GM19240 (cell line): ENCODE measurements around the gene KRT35.
"Not testable (repeated sequence)": the region's sequence is repeated elsewhere in the genome, so short reads cannot be mapped to it uniquely, and the experiment has no call there.

Experiments
- DNase-seq: peaks from one replicate; pipeline ENCODE4 v3.0.0; 2011; ENCODE audit warnings: low spot score; ENCODE audit not compliant: insufficient read length

KRT35 gene

GRCh38 chr17:41462705-41463104 lies 18.2 kb downstream of the KRT35 start:
- no peak for DNase-seq

DNA sequence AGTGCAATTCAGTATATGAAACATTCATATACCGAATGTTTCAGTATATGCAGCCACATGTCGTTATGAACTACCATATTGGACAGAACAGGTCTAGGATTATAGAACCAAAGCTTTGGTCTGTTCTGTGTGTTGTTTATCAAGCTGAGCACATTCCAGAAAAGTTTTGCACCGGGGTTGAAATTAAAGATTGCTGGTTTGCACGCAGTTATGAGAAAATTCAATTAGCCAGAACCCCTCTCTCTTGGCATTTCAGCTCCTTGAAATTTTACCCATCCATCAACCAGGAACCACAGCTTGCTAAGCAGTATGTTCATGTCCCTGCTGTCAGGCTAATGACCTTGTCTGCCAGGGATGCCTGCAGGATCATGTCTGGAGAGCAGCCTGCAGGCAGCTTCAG lies 23.3 kb downstream of the KRT35 start:
- no peak for DNase-seq

GRCh38 chr17:41456204-41456603 lies 24.7 kb downstream of the KRT35 start:
- DNase-seq, result no peak

DNA sequence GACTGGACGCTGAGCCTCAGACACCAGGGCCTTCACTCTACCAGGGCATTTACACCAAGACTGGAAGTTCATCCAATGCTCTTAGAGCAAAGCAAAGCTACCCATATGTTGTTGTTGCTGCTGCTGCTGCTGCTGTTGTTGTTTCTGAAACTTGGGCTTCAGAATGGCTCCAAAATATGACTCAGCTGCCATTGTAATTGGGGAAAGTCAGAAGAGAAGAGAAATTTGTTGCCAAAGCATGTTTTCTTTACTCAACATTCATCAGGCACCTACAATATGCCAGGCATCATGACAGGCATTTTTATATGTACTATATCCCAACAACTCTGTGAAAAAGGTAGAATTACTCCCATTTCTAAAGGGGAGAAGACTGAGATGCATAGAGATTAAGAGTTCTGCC lies 25.7 kb downstream of the KRT35 start:
- DNase-seq, result no peak

GRCh38 chr17:41453066-41453465 lies 27.9 kb downstream of the KRT35 start:
- DNase-seq, result no peak

DNA sequence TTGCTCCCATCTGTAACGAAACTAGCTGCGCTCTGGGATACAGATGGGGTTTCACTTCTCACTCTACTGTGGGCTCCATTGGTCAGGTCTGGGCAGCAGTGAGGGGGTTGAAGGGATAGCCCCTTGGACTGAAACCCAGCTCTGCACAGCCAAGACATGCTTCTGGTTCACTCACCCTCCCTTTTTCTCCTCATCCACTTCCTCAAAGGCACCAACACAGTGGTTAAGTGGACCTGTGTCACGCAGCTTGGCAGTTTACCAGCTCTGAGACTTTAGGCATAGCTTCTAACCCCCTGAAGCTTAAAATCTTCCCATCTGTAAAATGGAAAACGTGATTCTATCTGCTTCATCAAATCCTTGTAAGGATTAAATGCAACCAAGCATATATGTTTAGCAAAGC lies 28.7 kb downstream of the KRT35 start:
- DNase-seq, result no peak

DNA sequence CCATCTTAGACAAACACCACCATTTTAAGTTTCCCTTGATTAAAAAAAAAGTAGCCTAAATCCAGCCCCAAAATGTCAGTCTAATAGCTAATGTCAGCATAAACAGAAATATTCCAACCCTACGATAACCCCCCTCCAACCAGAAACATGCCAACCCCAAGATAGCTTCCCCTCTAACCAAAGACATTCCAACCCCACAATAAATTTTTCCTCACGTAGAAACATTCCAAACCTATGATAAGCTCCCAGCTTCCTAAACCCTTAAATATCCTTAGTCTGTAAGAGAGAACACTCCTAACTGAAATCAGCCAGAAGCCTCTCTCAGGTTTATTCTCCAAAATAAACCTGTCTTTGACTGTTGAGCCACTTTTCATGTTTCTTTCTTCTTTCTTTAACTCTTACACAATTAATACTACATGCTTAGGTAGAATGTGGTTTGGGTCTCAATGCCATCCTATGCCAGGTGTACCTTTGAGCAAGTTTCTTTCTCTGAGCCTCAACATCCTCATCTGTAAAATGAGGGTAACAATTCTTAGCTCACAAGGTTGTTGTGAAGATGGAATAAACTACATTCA lies 29.7 kb downstream of the KRT35 start:
- no peak for DNase-seq

DNA sequence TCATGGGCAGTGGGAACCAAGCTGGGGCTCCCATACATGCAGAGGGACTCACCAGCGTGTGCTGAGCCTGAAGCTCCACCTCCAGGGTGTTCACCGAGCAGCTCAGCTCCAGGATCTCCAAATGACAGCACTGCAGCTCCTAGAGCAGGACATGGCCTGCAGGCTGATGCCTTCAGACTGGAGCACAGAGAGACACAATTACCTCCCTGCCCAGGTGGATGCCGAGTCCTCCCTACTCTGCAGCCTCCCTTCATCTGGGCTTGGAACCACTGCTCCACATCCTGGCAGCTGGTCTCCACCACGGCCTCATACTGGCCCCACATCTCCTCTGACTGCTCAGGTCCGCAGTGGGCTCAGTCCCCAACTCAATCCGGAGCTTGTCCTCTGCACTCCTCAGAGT lies 31.9 kb downstream of the KRT35 start:
- no peak for DNase-seq

GRCh38 chr17:41448506-41448905 lies 32.4 kb downstream of the KRT35 start:
- DNase-seq, result no peak

DNA sequence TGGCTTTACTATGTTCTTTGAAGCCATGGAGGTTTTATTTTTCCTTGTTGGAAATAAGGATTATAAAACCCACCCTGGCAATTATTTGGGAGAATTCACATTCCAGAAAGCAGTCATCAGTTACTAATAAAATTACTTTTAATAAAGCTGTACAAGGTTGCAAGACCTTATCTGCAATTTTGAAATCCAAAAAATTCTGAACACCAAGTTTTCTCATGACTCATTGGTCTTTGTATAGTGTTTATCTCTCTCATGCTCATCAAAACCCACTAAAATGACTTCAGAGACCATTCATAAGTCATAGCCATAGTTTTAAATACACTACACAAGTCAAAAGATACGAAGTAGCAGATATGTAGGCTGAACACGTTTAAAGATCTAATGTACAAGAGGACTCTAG lies 34.1 kb downstream of the KRT35 start:
- DNase-seq, result no peak

DNA sequence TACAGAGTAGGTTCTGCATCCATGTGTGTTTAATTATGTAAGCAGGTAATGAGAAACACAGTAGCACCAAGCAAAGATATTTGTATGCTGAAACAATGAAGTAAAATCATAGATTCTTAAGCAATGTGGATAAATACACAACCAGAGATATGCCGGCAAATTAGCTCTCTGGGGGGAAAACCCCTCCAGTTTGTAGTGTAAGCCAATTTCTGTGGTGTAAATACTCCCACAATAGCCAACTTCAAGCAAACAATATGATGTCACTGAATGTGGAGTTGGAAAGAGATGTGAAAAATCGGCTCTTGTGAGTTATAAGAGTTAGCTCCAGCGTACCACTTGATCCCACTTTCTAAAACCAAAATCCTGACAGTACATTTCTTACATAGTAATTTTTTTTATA lies 36.3 kb downstream of the KRT35 start:
- DNase-seq, result no peak

DNA sequence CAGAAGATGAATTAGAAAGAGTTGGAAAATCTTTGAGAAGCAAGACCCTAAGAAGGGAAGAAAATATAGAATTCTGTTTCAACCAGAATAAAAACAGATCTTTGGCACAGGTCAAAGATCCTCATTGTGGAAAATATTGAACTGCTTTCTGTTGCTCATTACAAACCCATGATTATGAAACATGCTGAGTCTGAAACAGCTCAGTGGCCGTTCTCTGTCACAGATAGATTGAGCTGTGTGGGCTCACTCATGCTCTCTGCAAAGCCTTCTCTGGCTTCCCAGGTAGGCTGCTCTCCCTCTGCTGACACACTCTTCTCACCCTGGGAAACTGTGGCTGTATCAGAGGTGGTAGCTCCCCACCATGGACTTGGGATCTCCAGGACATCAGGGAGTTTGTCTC lies 36.8 kb downstream of the KRT35 start:
- DNase-seq, result no peak

DNA sequence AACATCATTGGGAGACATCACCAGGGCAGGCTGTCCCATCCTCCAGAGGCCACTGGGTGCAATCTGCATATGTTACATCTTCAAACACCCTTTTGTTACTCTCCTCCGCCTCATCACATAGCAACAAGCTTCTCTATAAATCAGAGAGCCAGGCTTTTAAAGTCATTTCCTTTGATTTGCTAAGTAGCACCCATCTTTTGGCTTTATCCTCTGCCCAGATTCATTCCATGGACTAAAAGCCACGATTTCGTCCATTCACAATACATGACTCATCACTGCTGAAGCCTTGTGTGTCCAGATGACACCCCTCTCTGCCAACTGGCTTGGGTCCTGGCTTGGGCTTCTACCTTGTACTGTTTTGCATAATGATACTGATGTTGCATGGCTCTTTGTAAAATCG lies 38.2 kb downstream of the KRT35 start:
- no peak for DNase-seq

- no peak for DNase-seq
These were observed 40.4 kb downstream of the KRT35 start, which contains the start of gene KRT38 for GRCh38 chr17:41440531-41441033. KRT38 (minus strand) TSS chr17:41440983; CDS start chr17:41440921, 62 bp downstream.

- no peak for DNase-seq
These were observed 41.6 kb downstream of the KRT35 start for GRCh38 chr17:41439375-41439774.

DNA sequence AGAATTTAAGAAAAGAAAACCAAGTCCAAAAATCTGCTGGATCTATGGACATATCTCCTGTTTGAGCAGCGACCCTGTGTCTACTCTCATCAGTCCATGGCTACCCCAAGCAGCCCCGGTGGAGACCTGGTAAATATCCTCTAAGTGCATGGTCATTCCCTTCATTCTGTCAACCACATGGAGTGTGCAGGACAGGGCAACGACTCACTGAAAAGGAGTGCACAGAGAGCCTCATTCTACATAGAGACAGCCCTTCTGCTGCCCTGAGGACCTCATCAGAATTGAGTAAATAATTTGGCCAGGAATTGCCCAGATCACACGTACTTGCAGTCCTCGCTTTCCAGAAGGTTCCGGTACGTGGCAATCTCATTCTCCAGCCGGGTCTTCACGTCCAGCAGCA lies 43.2 kb downstream of the KRT35 start:
- DNase-seq, result no peak

DNA sequence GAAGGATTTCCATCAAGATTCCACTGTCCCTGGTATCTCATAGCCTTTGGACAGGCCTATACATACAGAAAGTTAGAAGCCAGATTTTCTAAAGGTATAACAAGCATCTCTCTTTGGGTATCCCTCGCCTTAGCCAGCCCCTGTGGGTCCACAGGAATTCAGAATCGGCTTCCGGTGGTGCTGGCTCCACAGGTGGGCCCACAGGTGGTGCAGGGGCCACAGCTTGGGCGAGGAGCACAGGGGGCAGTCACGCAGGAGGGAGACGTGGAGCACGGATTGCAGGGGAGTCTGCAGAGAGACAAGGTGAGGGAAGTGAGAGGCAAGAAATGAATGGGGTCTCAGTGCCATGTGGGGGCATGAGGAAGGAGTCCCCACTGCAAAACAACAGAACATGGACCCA lies 43.7 kb downstream of the KRT35 start:
- DNase-seq, result no peak

- no peak for DNase-seq
These were observed 46.5 kb downstream of the KRT35 start for GRCh38 chr17:41434415-41434814.

DNA sequence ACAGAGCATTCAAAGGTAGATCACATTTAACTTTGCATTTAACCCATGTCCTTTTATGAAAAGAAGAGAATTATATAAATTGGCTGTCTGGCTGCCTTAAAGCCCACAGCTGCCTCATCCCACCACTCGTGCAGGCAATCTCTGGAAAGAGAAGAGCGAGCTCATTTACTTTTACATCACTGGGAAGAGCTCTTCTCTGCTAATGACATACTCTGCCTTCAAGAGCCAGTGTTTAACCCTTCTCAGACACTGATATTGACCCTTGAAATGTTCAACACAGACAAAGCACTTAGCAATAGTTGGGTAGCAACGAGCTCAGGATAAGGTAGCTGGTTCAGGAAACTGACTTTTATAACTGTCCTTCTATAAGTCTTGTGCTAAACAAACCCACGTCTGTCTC lies 46.9 kb downstream of the KRT35 start:
- no peak for DNase-seq

DNA sequence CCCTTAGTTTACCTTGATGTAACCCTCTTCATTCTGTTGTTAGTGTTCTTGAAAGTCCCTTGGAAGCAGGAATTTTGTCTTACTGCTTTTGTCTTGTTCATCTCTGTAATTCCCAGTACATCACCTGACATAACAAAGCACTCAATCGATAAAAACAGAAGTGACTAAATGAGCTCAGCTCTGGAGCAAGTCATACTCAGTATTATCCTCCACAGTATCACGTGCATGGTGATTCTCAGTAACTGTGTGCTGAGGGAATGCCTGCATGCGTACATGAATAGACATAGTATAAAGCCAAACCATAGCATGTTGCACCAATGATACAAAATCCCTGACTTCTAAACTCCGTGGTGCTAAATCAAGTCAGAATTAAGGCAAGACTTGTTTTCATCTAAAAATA lies 47.4 kb downstream of the KRT35 start:
- DNase-seq, result no peak

DNA sequence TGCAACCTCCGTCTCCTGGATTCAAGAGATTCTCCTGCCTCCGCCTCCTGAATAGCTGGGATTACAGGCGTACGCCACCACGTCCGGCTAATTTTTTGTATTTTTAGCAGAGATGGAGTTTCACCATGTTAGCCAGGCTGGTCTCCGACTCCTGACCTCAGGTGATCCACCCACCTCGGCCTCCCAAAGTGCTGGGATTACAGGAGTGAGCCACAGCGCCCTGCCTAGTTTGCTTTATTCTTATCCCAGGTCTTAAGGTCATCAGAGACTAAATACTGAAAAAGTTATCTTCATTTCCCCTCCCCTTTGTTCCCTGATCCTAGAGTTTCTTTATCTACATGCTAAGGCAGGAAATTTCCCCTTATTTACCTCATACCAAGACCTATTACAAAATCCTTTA lies 50.6 kb downstream of the KRT35 start:
- not testable (repeated sequence) for DNase-seq

- no peak for DNase-seq
These were observed 51.3 kb downstream of the KRT35 start for GRCh38 chr17:41429667-41430066.

DNA sequence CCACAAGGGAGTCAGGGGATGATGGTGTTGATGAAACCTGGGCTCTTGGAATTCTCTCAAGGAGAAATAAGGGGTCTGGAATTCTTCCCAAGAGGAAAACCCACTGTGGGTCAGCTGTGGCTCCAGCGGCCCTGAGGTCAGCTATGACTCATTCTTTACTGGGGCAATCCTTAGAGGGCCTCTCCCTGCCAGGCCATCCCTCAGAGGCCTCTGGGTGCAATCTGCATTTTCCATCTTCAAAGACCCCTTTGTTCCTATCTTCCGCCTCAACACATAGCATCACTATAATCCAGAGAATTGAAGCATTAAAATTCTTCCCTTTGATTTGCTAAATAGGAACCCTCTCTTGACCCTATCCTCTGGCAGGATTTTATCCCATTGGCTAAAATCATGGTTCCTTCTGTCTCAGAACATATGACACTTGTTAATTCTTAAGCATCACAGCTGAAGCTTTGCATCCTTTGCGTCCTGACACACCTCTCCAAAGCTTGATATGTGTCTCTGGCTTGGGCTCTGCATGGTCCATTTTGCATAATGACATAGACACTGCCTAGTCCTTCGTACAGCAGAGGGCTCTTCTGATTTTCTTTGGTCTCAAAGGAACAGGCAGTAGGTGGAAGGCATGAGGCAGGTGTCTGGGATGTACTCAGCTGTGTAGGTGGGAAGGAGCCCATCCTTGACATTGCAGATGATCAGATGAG lies 52.2 kb downstream of the KRT35 start:
- DNase-seq, result no peak
